Measurements from ENCODE around the gene CLEC17A. TPM values are rescaled to one million over a fixed set of nuclear protein-coding genes. Genes with fewer than 3 reads are reported as not detected.
"Not testable (repeated sequence)": the region's sequence is repeated elsewhere in the genome, so short reads cannot be mapped to it uniquely, and the experiment has no call there.

CLEC17A gene
- total RNA-seq, 1 donor from 2014 or later = 0.09 TPM

- H2AFZ ChIP-seq (ENCODE audit: low read depth, low read length) = no peak overlapping the region
- FAIRE-seq = no peak
- H3K27ac Mint-ChIP-seq (ENCODE audit: unreplicated experiment) = no peak overlapping the region
These were observed 4.9 kb upstream of the CLEC17A start for GRCh38 chr19:14577885-14578427.

GRCh38 chr19:14580623-14581237, 2.2 kb upstream of the CLEC17A start:
- H3K9me3 Mint-ChIP-seq (ENCODE audit: unreplicated experiment) = peaks cover 4% of the 10 kb centered on the region

More at GRCh38 chr19:14577885-14578427, 4.9 kb upstream of the CLEC17A start:
- TF ChIP-seq CTCF (IDR thresholded peaks at IDR 0.05; ENCODE audit: insufficient read depth, low read depth, low read length) = no peak
- TF ChIP-seq EZH2 (IDR thresholded peaks at IDR 0.05; ENCODE audit: insufficient read depth, low read length) = no peak
- Histone ChIP-seq H3K79me2 (ENCODE audit: insufficient read depth, low read length) (no peaks in the 10 kb centered on the region), H4K20me1 (ENCODE audit: insufficient read depth, low read length) (no peaks in the 10 kb centered on the region), H3K27ac (ENCODE audit: low read depth, low read length) (no peak overlapping the region), H3K4me2 (ENCODE audit: low read length) (no peak overlapping the region), H3K4me3 (ENCODE audit: insufficient read depth, low read depth, low read length) (no peak overlapping the region), H3K36me3 (ENCODE audit: insufficient read depth, low read length) (no peaks in the 10 kb centered on the region), H3K9ac (ENCODE audit: low read length) (no peak overlapping the region), H3K27me3 (ENCODE audit: insufficient read depth, low read length) (no peaks in the 10 kb centered on the region), H3K4me1 (ENCODE audit: insufficient read depth, low read length) (no peaks in the 10 kb centered on the region), H3K9me3 (ENCODE audit: insufficient read depth, low read depth, low read length) (no peaks in the 10 kb centered on the region)
- Mint-ChIP-seq H3K36me3 (ENCODE audit: low read depth, unreplicated experiment) (no peaks in the 10 kb centered on the region), H3K4me1 (ENCODE audit: low read depth, unreplicated experiment) (no peaks in the 10 kb centered on the region), H3K4me3 (ENCODE audit: unreplicated experiment) (no peak overlapping the region), H3K9me3 (ENCODE audit: unreplicated experiment) (no peaks in the 10 kb centered on the region), H3K27me3 (ENCODE audit: low read depth, unreplicated experiment) (no peaks in the 10 kb centered on the region)
- DNase-seq (ENCODE audit: low read depth) = no peak

DNA sequence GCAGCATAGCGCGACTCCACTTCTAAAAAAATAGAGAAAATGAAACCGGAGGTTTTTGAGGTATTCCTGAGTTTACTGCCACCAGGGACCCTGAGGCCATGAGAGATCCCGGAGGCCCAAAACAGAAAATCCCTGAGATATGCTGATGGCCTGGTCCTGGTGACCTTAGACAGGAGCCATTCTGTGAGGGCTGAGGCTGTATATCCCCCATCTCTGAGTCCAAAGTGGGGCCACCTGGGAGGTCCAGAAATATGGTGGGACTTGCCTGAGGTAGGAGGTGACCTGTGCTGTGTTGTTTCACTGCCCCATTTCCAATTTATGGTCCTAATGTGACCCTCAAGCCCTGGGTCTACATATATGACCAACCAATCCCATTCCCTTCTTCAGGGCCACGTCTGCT, 1.5 kb downstream of the CLEC17A start:
- not testable (repeated sequence) for FAIRE-seq

More at GRCh38 chr19:14580623-14581237, 2.2 kb upstream of the CLEC17A start:
- H3K9ac ChIP-seq (ENCODE audit: low read length) = no peak overlapping the region
- no peaks in the 10 kb centered on the region for H3K36me3 ChIP-seq (ENCODE audit: insufficient read depth, low read length)
- H2AFZ ChIP-seq (ENCODE audit: low read depth, low read length) = no peak overlapping the region
- Mint-ChIP-seq H3K27ac (ENCODE audit: unreplicated experiment) (no peak overlapping the region), H3K4me1 (ENCODE audit: low read depth, unreplicated experiment) (no peaks in the 10 kb centered on the region), H3K36me3 (ENCODE audit: low read depth, unreplicated experiment) (no peaks in the 10 kb centered on the region), H3K27me3 (ENCODE audit: low read depth, unreplicated experiment) (peaks cover 4% of the 10 kb centered on the region), H3K4me3 (ENCODE audit: unreplicated experiment) (no peak overlapping the region)
- no peak overlapping the region for H3K4me3 ChIP-seq (ENCODE audit: insufficient read depth, low read depth, low read length)
- no peaks in the 10 kb centered on the region for H3K79me2 ChIP-seq (ENCODE audit: insufficient read depth, low read length)
- no peaks in the 10 kb centered on the region for H4K20me1 ChIP-seq (ENCODE audit: insufficient read depth, low read length)
- H3K9me3 ChIP-seq (ENCODE audit: insufficient read depth, low read depth, low read length) = no peaks in the 10 kb centered on the region
- FAIRE-seq = no peak
- no peaks in the 10 kb centered on the region for H3K4me1 ChIP-seq (ENCODE audit: insufficient read depth, low read length)
- DNase-seq (ENCODE audit: low read depth) = no peak
- H3K27me3 ChIP-seq (ENCODE audit: insufficient read depth, low read length) = no peaks in the 10 kb centered on the region
- no peak overlapping the region for H3K27ac ChIP-seq (ENCODE audit: low read depth, low read length)
- no peak overlapping the region for H3K4me2 ChIP-seq (ENCODE audit: low read length)
- TF ChIP-seq CTCF (IDR thresholded peaks at IDR 0.05; ENCODE audit: insufficient read depth, low read depth, low read length) = no peak
- no peak for TF ChIP-seq EZH2 (IDR thresholded peaks at IDR 0.05; ENCODE audit: insufficient read depth, low read length)

GRCh38 chr19:14585187-14585586, 2.3 kb downstream of the CLEC17A start:
- not testable (repeated sequence) for H3K4me3 ChIP-seq (ENCODE audit: insufficient read depth, low read depth, low read length); H2AFZ ChIP-seq (ENCODE audit: low read depth, low read length); H3K27ac Mint-ChIP-seq (ENCODE audit: unreplicated experiment); H3K9me3 ChIP-seq (ENCODE audit: insufficient read depth, low read depth, low read length); H3K27ac ChIP-seq (ENCODE audit: low read depth, low read length); FAIRE-seq; H3K9ac ChIP-seq (ENCODE audit: low read length); H3K79me2 ChIP-seq (ENCODE audit: insufficient read depth, low read length); H3K4me3 Mint-ChIP-seq (ENCODE audit: unreplicated experiment); H3K27me3 ChIP-seq (ENCODE audit: insufficient read depth, low read length); H3K4me2 ChIP-seq (ENCODE audit: low read length); H4K20me1 ChIP-seq (ENCODE audit: insufficient read depth, low read length); H3K4me1 ChIP-seq (ENCODE audit: insufficient read depth, low read length); H3K36me3 ChIP-seq (ENCODE audit: insufficient read depth, low read length); H3K36me3 Mint-ChIP-seq (ENCODE audit: low read depth, unreplicated experiment); H3K4me1 Mint-ChIP-seq (ENCODE audit: low read depth, unreplicated experiment)
- H3K9me3 Mint-ChIP-seq (ENCODE audit: unreplicated experiment) = peaks cover 10% of the 10 kb centered on the region
- peaks cover 16% of the 10 kb centered on the region for H3K27me3 Mint-ChIP-seq (ENCODE audit: low read depth, unreplicated experiment)
- peak; percentile 24 for DNase-seq (ENCODE audit: low read depth)

More for the DNA sequence above, 1.5 kb downstream of the CLEC17A start:
- not testable (repeated sequence) for H3K4me2 ChIP-seq (ENCODE audit: low read length); H3K27ac Mint-ChIP-seq (ENCODE audit: unreplicated experiment); H3K36me3 ChIP-seq (ENCODE audit: insufficient read depth, low read length); DNase-seq (ENCODE audit: low read depth); H3K4me1 ChIP-seq (ENCODE audit: insufficient read depth, low read length); H2AFZ ChIP-seq (ENCODE audit: low read depth, low read length); H3K4me1 Mint-ChIP-seq (ENCODE audit: low read depth, unreplicated experiment); H3K27me3 ChIP-seq (ENCODE audit: insufficient read depth, low read length); H3K36me3 Mint-ChIP-seq (ENCODE audit: low read depth, unreplicated experiment); H3K4me3 Mint-ChIP-seq (ENCODE audit: unreplicated experiment); H3K79me2 ChIP-seq (ENCODE audit: insufficient read depth, low read length); H4K20me1 ChIP-seq (ENCODE audit: insufficient read depth, low read length); H3K9me3 ChIP-seq (ENCODE audit: insufficient read depth, low read depth, low read length); H3K27ac ChIP-seq (ENCODE audit: low read depth, low read length); H3K4me3 ChIP-seq (ENCODE audit: insufficient read depth, low read depth, low read length); H3K9ac ChIP-seq (ENCODE audit: low read length)
- peaks cover 10% of the 10 kb centered on the region for H3K9me3 Mint-ChIP-seq (ENCODE audit: unreplicated experiment)
- H3K27me3 Mint-ChIP-seq (ENCODE audit: low read depth, unreplicated experiment) = peaks cover 16% of the 10 kb centered on the region
